BJ (cell line): ENCODE results near the gene TSG101. TPM values are rescaled to one million over a fixed set of nuclear protein-coding genes. Genes with fewer than 3 reads are reported as not detected.

Experiments
- CTCF ChIA-PET: fragments of 350-600 bp; formaldehyde crosslinking; extraction: SDS; loops from one replicate; lab custom pipeline; 2021; ENCODE audit warnings: antibody characterized with exemption, inconsistent platforms; lab: Yijun Ruan, JAX
- POLR2A ChIA-PET: fragments of 300-600 bp; sonication (Branson Sonifier 250); formaldehyde crosslinking; extraction: SDS; loops from one replicate; lab custom pipeline; 2021; ENCODE audit warnings: antibody characterized with exemption; lab: Charles Lee
- DNase-seq: peaks from one replicate; pipeline ENCODE4 v3.0.0-alpha.2; 2011; ENCODE audit warnings: low read depth
- H3K27me3 ChIP-seq: 2 replicates; pipeline ENCODE4 v1.6.0; 2011; ENCODE audit warnings: low read length; ENCODE audit not compliant: control insufficient read depth, insufficient read depth
- H3K36me3 ChIP-seq: 2 replicates; pipeline ENCODE4 v1.5.1; 2011; ENCODE audit warnings: low read length; ENCODE audit not compliant: control insufficient read depth, insufficient read depth
- H3K4me3 ChIP-seq: 2 replicates; pipeline ENCODE4 v1.5.1; 2011; ENCODE audit warnings: low read depth, mild to moderate bottlenecking, control low read depth, low read length
- polyA plus RNA-seq: library from polyadenylated mRNA; depleted of rRNA; stranded (reverse); fragments of >200 nt; gene quantifications from 2 replicates; pipeline ENCODE4 v1.2.3, GENCODE V29; 2011
- TF ChIP-seq, protein P1 (sequence below): IDR thresholded peaks from 2 replicates; pipeline ENCODE4 v1.5.1; 2011; ENCODE audit warnings: low read depth, mild to moderate bottlenecking, control low read depth, inconsistent platforms, low read length, moderate library complexity; ENCODE audit not compliant: insufficient read depth

TSG101 gene
- polyA plus RNA-seq, 1 experiment, result 174 TPM

DNA sequence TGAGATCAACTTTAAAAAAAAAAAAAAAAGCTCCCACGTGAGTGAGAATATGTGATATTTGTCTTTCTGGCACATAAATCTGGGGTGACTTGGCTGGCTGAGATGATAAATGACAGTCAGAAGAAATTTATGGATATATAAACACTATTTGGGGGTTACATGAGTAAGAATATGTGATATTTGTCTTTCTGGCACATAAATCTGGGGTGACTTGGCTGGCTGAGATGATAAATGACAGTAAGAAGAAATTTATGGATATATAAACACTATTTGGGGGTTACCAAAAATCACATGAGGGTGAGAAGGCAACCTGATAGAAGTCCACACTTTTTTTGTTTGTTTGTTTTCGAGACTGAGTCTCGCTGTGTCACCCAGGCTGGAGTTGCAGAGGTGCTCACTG lies 6.6 kb upstream of the TSG101 start:
- no peaks in the 10 kb centered on the region for H3K27me3 ChIP-seq
- no peak for DNase-seq
- H3K36me3 ChIP-seq, result no peaks in the 10 kb centered on the region; the same call in 1 of the 2 replicates
- TF ChIP-seq, protein P1, sequence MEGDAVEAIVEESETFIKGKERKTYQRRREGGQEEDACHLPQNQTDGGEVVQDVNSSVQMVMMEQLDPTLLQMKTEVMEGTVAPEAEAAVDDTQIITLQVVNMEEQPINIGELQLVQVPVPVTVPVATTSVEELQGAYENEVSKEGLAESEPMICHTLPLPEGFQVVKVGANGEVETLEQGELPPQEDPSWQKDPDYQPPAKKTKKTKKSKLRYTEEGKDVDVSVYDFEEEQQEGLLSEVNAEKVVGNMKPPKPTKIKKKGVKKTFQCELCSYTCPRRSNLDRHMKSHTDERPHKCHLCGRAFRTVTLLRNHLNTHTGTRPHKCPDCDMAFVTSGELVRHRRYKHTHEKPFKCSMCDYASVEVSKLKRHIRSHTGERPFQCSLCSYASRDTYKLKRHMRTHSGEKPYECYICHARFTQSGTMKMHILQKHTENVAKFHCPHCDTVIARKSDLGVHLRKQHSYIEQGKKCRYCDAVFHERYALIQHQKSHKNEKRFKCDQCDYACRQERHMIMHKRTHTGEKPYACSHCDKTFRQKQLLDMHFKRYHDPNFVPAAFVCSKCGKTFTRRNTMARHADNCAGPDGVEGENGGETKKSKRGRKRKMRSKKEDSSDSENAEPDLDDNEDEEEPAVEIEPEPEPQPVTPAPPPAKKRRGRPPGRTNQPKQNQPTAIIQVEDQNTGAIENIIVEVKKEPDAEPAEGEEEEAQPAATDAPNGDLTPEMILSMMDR, result no peak
- POLR2A ChIA-PET, result no interaction called here
- CTCF ChIA-PET, result interaction anchor here (0.7 to 1.5 kb wide), 2 partner anchors 12 to 189 kb away, joined by 3 to 4 read pairs; no protein-coding TSS in a partner anchor
- no peak overlapping the region for H3K4me3 ChIP-seq

DNA sequence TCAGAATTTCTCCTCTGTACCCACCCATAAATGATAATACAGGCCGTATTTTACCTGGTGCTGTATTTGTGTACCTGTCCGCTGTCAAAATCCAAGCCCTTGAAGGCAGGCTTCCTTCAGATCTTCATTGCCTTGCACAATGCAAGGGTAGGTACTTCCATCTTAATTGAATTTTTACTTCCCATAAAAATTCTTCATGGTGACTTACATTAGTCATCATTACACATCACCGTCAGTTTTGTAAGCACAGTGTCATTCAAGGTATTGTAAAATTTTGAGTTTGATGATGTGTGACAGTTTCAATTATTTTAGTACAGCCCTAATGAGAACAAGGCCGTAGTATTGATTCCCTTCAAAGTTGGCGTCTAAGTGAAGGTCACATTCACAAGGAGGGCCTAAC lies 770 bp upstream of the TSG101 start:
- Histone ChIP-seq H3K4me3 (peak overlapping the region; percentile 64), H3K27me3 (no peaks in the 10 kb centered on the region), H3K36me3 (no peaks in the 10 kb centered on the region)
- ChIA-PET CTCF (interaction anchor here (0.7 to 1.4 kb wide), 3 partner anchors 9 to 283 kb away, joined by 3 to 4 read pairs (median 3); no protein-coding TSS in a partner anchor), POLR2A (no interaction called here)
- DNase-seq, result peak; percentile 62
- TF ChIP-seq, protein P1, result no peak

DNA sequence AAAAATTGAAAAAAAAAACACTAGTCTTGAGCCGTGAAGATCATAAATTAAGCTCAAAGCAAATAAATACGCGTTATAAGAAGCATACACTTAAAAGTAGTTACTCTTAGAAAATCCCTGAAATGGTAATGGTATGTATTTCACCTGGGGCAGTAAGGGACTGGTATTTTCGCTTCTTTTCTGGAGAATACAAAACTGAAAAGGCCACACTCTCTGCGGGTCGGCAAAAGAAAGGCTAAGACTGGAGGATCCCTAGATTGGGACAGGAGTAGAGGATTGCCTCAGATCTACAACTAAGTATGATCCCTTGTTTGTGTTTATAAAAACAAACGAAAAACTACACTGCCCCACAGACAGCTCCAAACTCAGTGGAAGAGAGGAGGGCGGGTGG lies 617 bp downstream of the TSG101 start:
- CTCF ChIA-PET, result interaction anchor here (0.6 to 1.9 kb wide), 3 partner anchors 14 to 219 kb away, joined by 3 to 8 read pairs (median 3); no protein-coding TSS in a partner anchor
- POLR2A ChIA-PET, result interaction anchor here (0.6 kb wide), 1 partner anchor 217 kb away, joined by 4 read pairs; no protein-coding TSS in a partner anchor
- Histone ChIP-seq H3K36me3 (no peaks in the 10 kb centered on the region), H3K27me3 (no peaks in the 10 kb centered on the region), H3K4me3 (peak overlapping the region; percentile 64)
- DNase-seq, result no peak
- TF ChIP-seq, protein P1, result no peak

- Histone ChIP-seq H3K4me3 (no peak overlapping the region), H3K36me3 (no peaks in the 10 kb centered on the region), H3K27me3 (no peaks in the 10 kb centered on the region)
- POLR2A ChIA-PET, result no interaction called here
- CTCF ChIA-PET, result interaction anchor here (1.0 kb wide), 1 partner anchor 19 kb away, joined by 3 read pairs; no protein-coding TSS in a partner anchor
- TF ChIP-seq, protein P1, result no peak
- no peak for DNase-seq
These were observed 2.5 kb downstream of the TSG101 start for GRCh38 chr11:18524248-18524647.

DNA sequence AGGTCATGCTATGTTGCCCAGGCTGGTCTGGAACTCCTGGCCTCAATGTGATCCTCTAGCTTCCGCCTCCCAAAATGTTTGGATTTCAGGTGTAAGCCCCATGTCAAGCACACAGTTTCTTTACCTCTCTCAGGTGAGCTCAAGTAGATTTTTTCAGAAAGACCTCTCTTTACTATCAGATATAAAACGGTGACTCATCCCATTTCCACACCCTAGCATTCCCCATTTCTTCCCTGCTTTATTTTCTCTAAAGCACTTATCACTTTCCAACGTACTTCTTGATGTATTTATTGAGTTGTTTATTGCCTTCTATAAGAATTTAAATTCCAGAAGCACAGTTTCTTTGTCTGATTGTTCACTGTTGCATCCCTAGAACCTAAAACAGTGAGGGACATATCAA lies 3.7 kb downstream of the TSG101 start:
- Histone ChIP-seq H3K4me3 (no peak overlapping the region), H3K36me3 (peaks cover under 1% of the 10 kb centered on the region; the same call in 1 of the 2 replicates), H3K27me3 (no peaks in the 10 kb centered on the region)
- CTCF ChIA-PET, result interaction anchor here (1.0 kb wide), 1 partner anchor 15 kb away, joined by 4 read pairs; no protein-coding TSS in a partner anchor
- POLR2A ChIA-PET, result no interaction called here
- no peak for DNase-seq
- TF ChIP-seq, protein P1, result no peak
